MM.1S (cell line): ENCODE results near the gene GGNBP2.

Experiments used
- DNase-seq: peaks from one replicate; pipeline ENCODE4 v3.0.0-alpha.2; 2015
- H2AFZ ChIP-seq: fragments of 300-600 bp; sonication (generic); 2 replicates; pipeline ENCODE4 v1.6.0; 2016; ENCODE audit warnings: antibody characterized with exemption, low read length
- H3F3A ChIP-seq: fragments of 300-600 bp; sonication (generic); 2 replicates; pipeline ENCODE4 v1.6.1; 2016; ENCODE audit warnings: mild to moderate bottlenecking, antibody characterized with exemption, low read length, moderate library complexity, mixed read lengths; ENCODE audit not compliant: insufficient read depth
- H3K27ac ChIP-seq: fragments of 300-600 bp; sonication (generic); 2 replicates; pipeline ENCODE4 v1.5.1; 2016; ENCODE audit warnings: mild to moderate bottlenecking, low read length
- H3K27me3 ChIP-seq: fragments of 300-600 bp; sonication (generic); replicated peaks from 2 replicates; pipeline ENCODE4 v1.6.0; 2016; ENCODE audit warnings: low read length; ENCODE audit not compliant: insufficient read depth
- H3K36me3 ChIP-seq: fragments of 300-600 bp; sonication (generic); replicated peaks from 2 replicates; pipeline ENCODE4 v1.6.1; 2016; ENCODE audit warnings: mild to moderate bottlenecking, low read length, mixed read lengths; ENCODE audit not compliant: insufficient read depth
- H3K4me1 ChIP-seq: fragments of 300-600 bp; sonication (generic); 2 replicates; pipeline ENCODE4 v1.6.1; 2016; ENCODE audit warnings: low read length, mixed read lengths
- H3K4me2 ChIP-seq: fragments of 300-600 bp; sonication (generic); 2 replicates; pipeline ENCODE4 v1.6.0; 2016; ENCODE audit warnings: low read depth, low read length
- H3K4me3 ChIP-seq: fragments of 300-600 bp; sonication (generic); 2 replicates; pipeline ENCODE4 v1.5.1; 2016; ENCODE audit warnings: low read length, mixed read lengths
- H3K79me2 ChIP-seq: fragments of 300-600 bp; sonication (generic); 2 replicates; pipeline ENCODE4 v1.6.1; 2016; ENCODE audit warnings: mixed run types, low read length, mixed read lengths
- H3K9ac ChIP-seq: fragments of 300-600 bp; sonication (generic); 2 replicates; pipeline ENCODE4 v1.6.1; 2016; ENCODE audit warnings: low read length, mixed read lengths
- H3K9me2 ChIP-seq: fragments of 300-600 bp; sonication (generic); replicated peaks from 2 replicates; pipeline ENCODE4 v1.6.1; 2016; ENCODE audit warnings: mild to moderate bottlenecking, low read length, mixed read lengths; ENCODE audit not compliant: insufficient read depth
- H3K9me3 ChIP-seq: fragments of 300-600 bp; sonication (generic); replicated peaks from 2 replicates; pipeline ENCODE4 v1.6.1; 2016; ENCODE audit warnings: mild to moderate bottlenecking, low read length, mixed read lengths; ENCODE audit not compliant: insufficient read depth
- H4K20me1 ChIP-seq: fragments of 300-600 bp; sonication (generic); 2 replicates; pipeline ENCODE4 v1.6.1; 2016; ENCODE audit warnings: mild to moderate bottlenecking, low read length, moderate library complexity, mixed read lengths; ENCODE audit not compliant: insufficient read depth
- EZH2 ChIP-seq: fragments of 300-600 bp; sonication (generic); optimal IDR thresholded peaks from 2 replicates; pipeline ENCODE3; 2017; ENCODE audit warnings: low read depth, mild to moderate bottlenecking, antibody characterized with exemption, low read length, mixed read lengths
- EZH2phosphoT487 ChIP-seq: fragments of 300-600 bp; sonication (generic); IDR thresholded peaks from 2 replicates; pipeline ENCODE4 v1.6.1; 2018; ENCODE audit warnings: antibody characterized with exemption, low read length
- TF ChIP-seq, protein P1 (sequence below): fragments of 300-600 bp; sonication (generic); IDR thresholded peaks from 2 replicates; pipeline ENCODE4 v1.5.1; 2016; ENCODE audit warnings: antibody characterized with exemption, low read length, mixed read lengths

Gene GGNBP2

GRCh38 chr17:36501351-36501750, 43.4 kb upstream of the GGNBP2 start:
- Histone ChIP-seq H3K36me3 (no peaks in the 10 kb centered on the region), H3K4me2 (no peak overlapping the region), H3K9me2 (no peaks in the 10 kb centered on the region), H3K9ac (no peak overlapping the region), H3K79me2 (no peaks in the 10 kb centered on the region), H3K4me1 (no peaks in the 10 kb centered on the region), H4K20me1 (no peaks in the 10 kb centered on the region), H3K9me3 (no peaks in the 10 kb centered on the region), H3K27me3 (no peaks in the 10 kb centered on the region), H3K27ac (no peak overlapping the region), H3F3A (no peaks in the 10 kb centered on the region; the same call in 1 of the 2 replicates), H3K4me3 (no peak overlapping the region), H2AFZ (no peak overlapping the region)
- TF ChIP-seq EZH2phosphoT487 (no peak), EZH2 (no peak)
- no peak for DNase-seq

- H3F3A ChIP-seq: no peaks in the 10 kb centered on the region; the same call in 1 of the 2 replicates
- H3K4me3 ChIP-seq: no peak overlapping the region
- no peak overlapping the region for H3K9ac ChIP-seq
- no peaks in the 10 kb centered on the region for H4K20me1 ChIP-seq
- H3K9me3 ChIP-seq: no peaks in the 10 kb centered on the region
- H3K27me3 ChIP-seq: no peaks in the 10 kb centered on the region
- no peak overlapping the region for H2AFZ ChIP-seq
- no peak overlapping the region for H3K4me2 ChIP-seq
- DNase-seq: no peak
- H3K9me2 ChIP-seq: no peaks in the 10 kb centered on the region
- H3K36me3 ChIP-seq: no peaks in the 10 kb centered on the region
- H3K4me1 ChIP-seq: no peaks in the 10 kb centered on the region
- H3K79me2 ChIP-seq: no peaks in the 10 kb centered on the region
- no peak overlapping the region for H3K27ac ChIP-seq
- no peak for TF ChIP-seq EZH2
- TF ChIP-seq, protein P1, sequence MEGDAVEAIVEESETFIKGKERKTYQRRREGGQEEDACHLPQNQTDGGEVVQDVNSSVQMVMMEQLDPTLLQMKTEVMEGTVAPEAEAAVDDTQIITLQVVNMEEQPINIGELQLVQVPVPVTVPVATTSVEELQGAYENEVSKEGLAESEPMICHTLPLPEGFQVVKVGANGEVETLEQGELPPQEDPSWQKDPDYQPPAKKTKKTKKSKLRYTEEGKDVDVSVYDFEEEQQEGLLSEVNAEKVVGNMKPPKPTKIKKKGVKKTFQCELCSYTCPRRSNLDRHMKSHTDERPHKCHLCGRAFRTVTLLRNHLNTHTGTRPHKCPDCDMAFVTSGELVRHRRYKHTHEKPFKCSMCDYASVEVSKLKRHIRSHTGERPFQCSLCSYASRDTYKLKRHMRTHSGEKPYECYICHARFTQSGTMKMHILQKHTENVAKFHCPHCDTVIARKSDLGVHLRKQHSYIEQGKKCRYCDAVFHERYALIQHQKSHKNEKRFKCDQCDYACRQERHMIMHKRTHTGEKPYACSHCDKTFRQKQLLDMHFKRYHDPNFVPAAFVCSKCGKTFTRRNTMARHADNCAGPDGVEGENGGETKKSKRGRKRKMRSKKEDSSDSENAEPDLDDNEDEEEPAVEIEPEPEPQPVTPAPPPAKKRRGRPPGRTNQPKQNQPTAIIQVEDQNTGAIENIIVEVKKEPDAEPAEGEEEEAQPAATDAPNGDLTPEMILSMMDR: no peak
- no peak for TF ChIP-seq EZH2phosphoT487
Measured at GRCh38 chr17:36501963-36502362, 42.8 kb upstream of the GGNBP2 start.

- H3F3A ChIP-seq: no peaks in the 10 kb centered on the region; the same call in 1 of the 2 replicates
- H3K9ac ChIP-seq: no peak overlapping the region
- H3K36me3 ChIP-seq: no peaks in the 10 kb centered on the region; the same call in 1 of the 2 replicates
- no peaks in the 10 kb centered on the region for H3K4me1 ChIP-seq
- TF ChIP-seq, protein P1: no peak
- TF ChIP-seq EZH2: no peak
- no peaks in the 10 kb centered on the region for H3K27me3 ChIP-seq
- no peak overlapping the region for H3K27ac ChIP-seq
- H3K9me3 ChIP-seq: no peaks in the 10 kb centered on the region
- H3K9me2 ChIP-seq: no peaks in the 10 kb centered on the region
- H2AFZ ChIP-seq: no peak overlapping the region
- no peak for DNase-seq
- H3K4me2 ChIP-seq: no peak overlapping the region
- no peak overlapping the region for H3K4me3 ChIP-seq
- H3K79me2 ChIP-seq: no peaks in the 10 kb centered on the region
- H4K20me1 ChIP-seq: no peaks in the 10 kb centered on the region
Measured at GRCh38 chr17:36503456-36504155, 41.1 kb upstream of the GGNBP2 start.

DNA sequence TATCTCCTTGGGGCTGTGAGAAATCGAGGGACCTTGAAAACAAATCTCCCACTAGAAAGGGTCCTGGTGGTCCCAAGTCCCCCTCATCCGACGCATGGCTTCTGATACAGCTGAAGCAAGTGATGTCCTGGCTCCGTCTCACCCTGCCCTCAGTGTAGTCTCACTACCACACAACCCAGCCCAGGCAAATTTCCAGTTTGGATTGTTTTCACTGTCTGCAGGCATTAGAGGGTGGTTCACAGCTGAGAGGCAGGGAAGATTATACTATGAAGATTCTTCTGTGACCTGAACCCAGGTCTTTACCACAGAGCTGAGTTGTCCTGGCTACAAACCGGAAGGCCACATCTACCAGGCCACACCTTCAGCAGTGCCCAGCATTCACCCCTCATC, 40.6 kb upstream of the GGNBP2 start:
- no peaks in the 10 kb centered on the region for H3F3A ChIP-seq
- no peaks in the 10 kb centered on the region for H3K79me2 ChIP-seq
- no peak overlapping the region for H3K9ac ChIP-seq
- H4K20me1 ChIP-seq: no peaks in the 10 kb centered on the region
- H3K9me2 ChIP-seq: no peaks in the 10 kb centered on the region
- no peaks in the 10 kb centered on the region for H3K9me3 ChIP-seq
- no peak overlapping the region for H2AFZ ChIP-seq
- H3K4me3 ChIP-seq: no peak overlapping the region
- DNase-seq: no peak
- H3K27me3 ChIP-seq: no peaks in the 10 kb centered on the region
- no peaks in the 10 kb centered on the region for H3K4me1 ChIP-seq
- no peaks in the 10 kb centered on the region; the same call in 1 of the 2 replicates for H3K36me3 ChIP-seq
- H3K4me2 ChIP-seq: no peak overlapping the region
- H3K27ac ChIP-seq: no peak overlapping the region
- TF ChIP-seq EZH2phosphoT487 (no peak), EZH2 (no peak)
- TF ChIP-seq, protein P1: no peak
